H1 (cell line): Measurements from ENCODE around the gene PREX1. TPM values are rescaled to one million over a fixed set of nuclear protein-coding genes. Genes with fewer than 3 reads are reported as not detected.
A peak's percentile ranks its signal among the peaks of the same experiment; 100 is the strongest.

ENCODE experiments used
- CTCF ChIA-PET: fragments of 300-600 bp; sonication (Branson Sonifier 250); formaldehyde crosslinking; loops from one replicate; lab custom pipeline; 2021; ENCODE audit not compliant: partially characterized antibody; lab: Charles Lee
- POLR2A ChIA-PET: fragments of 300-600 bp; sonication (Branson Sonifier 250); formaldehyde crosslinking; loops from one replicate; lab custom pipeline; 2021; ENCODE audit warnings: inconsistent platforms; ENCODE audit not compliant: partially characterized antibody; lab: Charles Lee
- DNase-seq, 2 experiments: peaks; one replicate each; pipeline versions ENCODE4 v3.0.0 to v3.0.0-alpha.2; 2010 to 2022; ENCODE audit warnings: low spot score in 2 of 2, low read depth in 1 of 2, mixed read lengths in 1 of 2
- FAIRE-seq: peaks from 2 replicates; lab custom pipeline; 2011; peaks lifted over from hg19 to GRCh38; lab: Jason Lieb, UNC
- H2AFZ ChIP-seq: 2 replicates; pipeline ENCODE4 v1.8.1; 2012; ENCODE audit warnings: low read length, inconsistent platforms
- H2AK5ac ChIP-seq: 2 replicates; pipeline ENCODE4 v1.6.1; 2013; ENCODE audit warnings: low read depth, low read length
- H2BK120ac ChIP-seq: replicated peaks from 2 replicates; pipeline ENCODE3; 2013; ENCODE audit warnings: low read depth, low read length, inconsistent platforms
- H2BK12ac ChIP-seq: 2 replicates; pipeline ENCODE4 v1.6.1; 2013; ENCODE audit warnings: low read depth, low read length
- H2BK15ac ChIP-seq: 2 replicates; pipeline ENCODE4 v1.6.1; 2013; ENCODE audit warnings: low read length
- H2BK20ac ChIP-seq: 2 replicates; pipeline ENCODE4 v1.6.1; 2013; ENCODE audit warnings: low read length
- H2BK5ac ChIP-seq: 2 replicates; pipeline ENCODE4 v1.6.1; 2013; ENCODE audit warnings: low read depth, low read length
- H3K14ac ChIP-seq: 2 replicates; pipeline ENCODE4 v1.6.1; 2013; ENCODE audit warnings: inconsistent platforms; ENCODE audit not compliant: insufficient read length
- H3K18ac ChIP-seq: 2 replicates; pipeline ENCODE4 v1.6.1; 2013; ENCODE audit warnings: low read length; ENCODE audit errors: extremely low read depth
- H3K23ac ChIP-seq: 2 replicates; pipeline ENCODE4 v1.6.1; 2013; ENCODE audit warnings: inconsistent platforms; ENCODE audit not compliant: insufficient read length
- H3K23me2 ChIP-seq: 2 replicates; pipeline ENCODE4 v1.6.1; 2013; ENCODE audit warnings: low read depth, low read length
- H3K27ac ChIP-seq: 2 replicates; pipeline ENCODE4 v1.6.1; 2011; ENCODE audit warnings: low read depth, low read length, inconsistent platforms
- H3K27me3 ChIP-seq, 4 experiments: replicated peaks in 1 of 4; 1 replicate in 1 of 4; 2 replicates in 3 of 4; pipeline versions ENCODE4 v1.6.1 to v1.8.1; 2011 to 2013; ENCODE audit warnings: low read length in 3 of 4, mild to moderate bottlenecking in 3 of 4, inconsistent platforms in 2 of 4, mixed read lengths in 2 of 4, moderate library complexity in 1 of 4; ENCODE audit not compliant: control insufficient read depth in 3 of 4, insufficient read depth in 3 of 4; ENCODE audit errors: extremely low read depth in 1 of 4
- H3K36me3 ChIP-seq, 4 experiments: 2 replicates each; pipeline versions ENCODE4 v1.6.1 to v1.8.1; 2011 to 2013; ENCODE audit warnings: mild to moderate bottlenecking in 4 of 4, low read length in 3 of 4, moderate library complexity in 2 of 4, control low read depth in 1 of 4, inconsistent platforms in 1 of 4; ENCODE audit not compliant: insufficient read depth in 4 of 4, control insufficient read depth in 2 of 4
- H3K4ac ChIP-seq: replicated peaks from 2 replicates; pipeline ENCODE3; 2013; ENCODE audit warnings: low read length, low read depth, mixed read lengths, inconsistent platforms; ENCODE audit not compliant: insufficient read length
- H3K4me1 ChIP-seq, 4 experiments: replicated peaks in 1 of 4; 1 replicate in 1 of 4; 2 replicates in 3 of 4; pipeline versions ENCODE4 v1.6.1 to v1.8.1; 2011 to 2013; ENCODE audit warnings: low read length in 3 of 4, inconsistent platforms in 2 of 4, mixed read lengths in 1 of 4; ENCODE audit not compliant: insufficient read depth in 4 of 4, control insufficient read depth in 3 of 4
- H3K4me2 ChIP-seq, 2 experiments: 2 replicates each; pipeline versions ENCODE4 v1.6.1 to v1.8.1; 2011 to 2013; ENCODE audit warnings: low read depth in 2 of 2, low read length in 2 of 2, control low read depth in 1 of 2, inconsistent platforms in 1 of 2, mild to moderate bottlenecking in 1 of 2; ENCODE audit not compliant: insufficient read depth in 1 of 2
- H3K4me3 ChIP-seq, 4 experiments: fragments of 200-600, 300-600 bp in 1 of 4; sonication (generic), shearing (Covaris generic), sonication (Bioruptor Twin) in 1 of 4; 2 replicates each; pipeline versions ENCODE4 v1.5.1 to v1.8.1; 2011 to 2016; ENCODE audit warnings: low read length in 4 of 4, low read depth in 3 of 4, control low read depth in 2 of 4, inconsistent platforms in 2 of 4, mild to moderate bottlenecking in 2 of 4, mixed read lengths in 1 of 4, moderate library complexity in 1 of 4; ENCODE audit not compliant: insufficient read depth in 2 of 4; ENCODE audit errors: extremely low read depth in 1 of 4
- H3K56ac ChIP-seq: replicated peaks from 2 replicates; pipeline ENCODE3; 2013; ENCODE audit warnings: low read depth, mild to moderate bottlenecking, mixed read lengths, low read length, inconsistent platforms; ENCODE audit not compliant: insufficient read length
- H3K79me1 ChIP-seq: 2 replicates; pipeline ENCODE4 v1.6.1; 2013; ENCODE audit warnings: low read depth, low read length, control low read depth
- H3K79me2 ChIP-seq, 2 experiments: 2 replicates each; pipeline versions ENCODE4 v1.6.1 to v1.8.1; 2012 to 2013; ENCODE audit warnings: low read length in 2 of 2, mild to moderate bottlenecking in 2 of 2, inconsistent platforms in 1 of 2; ENCODE audit not compliant: insufficient read depth in 2 of 2, control insufficient read depth in 1 of 2
- H3K9ac ChIP-seq, 4 experiments: replicated peaks in 1 of 4; 1 replicate in 1 of 4; 2 replicates in 3 of 4; pipeline versions ENCODE4 v1.6.1 to v1.8.1; 2011 to 2013; ENCODE audit warnings: low read depth in 3 of 4, low read length in 3 of 4, control low read depth in 2 of 4, mild to moderate bottlenecking in 2 of 4, moderate library complexity in 2 of 4, inconsistent platforms in 1 of 4; ENCODE audit errors: extremely low read depth in 1 of 4
- H3K9me3 ChIP-seq, 2 experiments: 2 replicates each; pipeline versions ENCODE4 v1.6.1 to v1.8.1; 2012 to 2013; ENCODE audit warnings: mild to moderate bottlenecking in 2 of 2, moderate library complexity in 2 of 2, control low read depth in 1 of 2, inconsistent platforms in 1 of 2, low read depth in 1 of 2, low read length in 1 of 2, mixed read lengths in 1 of 2; ENCODE audit not compliant: insufficient read depth in 2 of 2
- H4K20me1 ChIP-seq, 2 experiments: replicated peaks in 1 of 2; 2 replicates each; pipeline versions ENCODE3 to v1.8.1; 2011 to 2013; ENCODE audit warnings: inconsistent platforms in 2 of 2, low read length in 2 of 2, mild to moderate bottlenecking in 1 of 2; ENCODE audit not compliant: insufficient read depth in 2 of 2, control insufficient read depth in 1 of 2
- H4K5ac ChIP-seq: 2 replicates; pipeline ENCODE4 v1.6.1; 2013; ENCODE audit warnings: low read length, low read depth, mixed read lengths, inconsistent platforms; ENCODE audit not compliant: insufficient read length
- H4K8ac ChIP-seq: 2 replicates; pipeline ENCODE4 v1.8.0; 2013; ENCODE audit warnings: mild to moderate bottlenecking, moderate library complexity, low read length, inconsistent platforms; ENCODE audit not compliant: insufficient read depth; ENCODE audit errors: extremely low read depth
- H4K91ac ChIP-seq: replicated peaks from 2 replicates; pipeline ENCODE3; 2013; ENCODE audit warnings: low read length, mixed read lengths, inconsistent platforms; ENCODE audit not compliant: insufficient read length
- BACH1 ChIP-seq: IDR thresholded peaks from 2 replicates; pipeline ENCODE4 v1.6.1; 2012; ENCODE audit warnings: low read length, improper control_type of control experiment
- CBX8 ChIP-seq: fragments of 300-800, 300-1000 bp; sonication (generic); IDR thresholded peaks from 2 replicates; pipeline ENCODE4 v1.7.1; 2016; ENCODE audit warnings: low read depth, low read length, borderline replicate concordance
- KDM1A ChIP-seq: fragments of 200-600, 300-600 bp; sonication (generic); IDR thresholded peaks from 2 replicates; pipeline ENCODE4 v1.7.1; 2016; ENCODE audit warnings: mild to moderate bottlenecking, low read length, borderline replicate concordance
- MAFK ChIP-seq: IDR thresholded peaks from 2 replicates; pipeline ENCODE4 v1.6.1; 2012; ENCODE audit warnings: low read depth, mild to moderate bottlenecking, improper control_type of control experiment, low read length
- POLR2AphosphoS5 ChIP-seq: IDR thresholded peaks from 2 replicates; pipeline ENCODE4 v1.6.1; 2011; ENCODE audit warnings: low read depth, low read length
- TBP ChIP-seq: IDR thresholded peaks from 2 replicates; pipeline ENCODE4 v1.6.1; 2011; ENCODE audit warnings: low read depth, low read length, improper control_type of control experiment
- WGBS, 2 experiments: shearing (Covaris generic) in 1 of 2; methylation state at CpG; one replicate each; pipeline versions ENCODE4 v1.1.6 to v1.1.7; 2013 to 2015; ENCODE audit warnings: low lambda C conversion rate in 2 of 2, mixed read lengths in 2 of 2, inconsistent platforms in 1 of 2, low coverage in 1 of 2, missing lambda C conversion rate in 1 of 2; ENCODE audit not compliant: insufficient replicate concordance in 2 of 2, insufficient coverage in 1 of 2, insufficient read length in 1 of 2; ENCODE audit errors: extremely low coverage in 1 of 2, missing lambda C conversion rate in 1 of 2; 5-methylcytosine and 5-hydroxymethylcytosine counted together
- polyA plus RNA-seq, 7 experiments: library from polyadenylated mRNA; depleted of rRNA in 3 of 7; stranded (reverse) in 5 of 7; unstranded in 2 of 7; fragments of >200 nt in 5 of 7; fragments of 200-250 nt in 2 of 7; gene quantifications; 1 replicate in 5 of 7; 2 replicates in 1 of 7; 4 replicates in 1 of 7; pipeline versions ENCODE4 v1.2.1 to v1.2.3, GENCODE V29; 2011 to 2013; ENCODE audit warnings: missing spikeins in 2 of 7, mixed read lengths in 2 of 7
- total RNA-seq: library from RNA; stranded (reverse); fragmentation: NEBNext Ultra II Directional; extraction: Animal tissue kit (Norgen Biotek cat#: 25700); gene quantifications from 2 replicates; pipeline ENCODE4 v1.2.1, GENCODE V29; 2021
- TF ChIP-seq, protein P1 (sequence below): IDR thresholded peaks from 2 replicates; pipeline ENCODE4 v1.6.1; 2012; ENCODE audit warnings: inconsistent platforms

Gene PREX1
- total and polyA plus RNA-seq, 2 of the 8 experiments (the other 6 are each of a cell fraction or from before 2014, with no cell fraction given) = 10.7 to 12.8 TPM

DNA sequence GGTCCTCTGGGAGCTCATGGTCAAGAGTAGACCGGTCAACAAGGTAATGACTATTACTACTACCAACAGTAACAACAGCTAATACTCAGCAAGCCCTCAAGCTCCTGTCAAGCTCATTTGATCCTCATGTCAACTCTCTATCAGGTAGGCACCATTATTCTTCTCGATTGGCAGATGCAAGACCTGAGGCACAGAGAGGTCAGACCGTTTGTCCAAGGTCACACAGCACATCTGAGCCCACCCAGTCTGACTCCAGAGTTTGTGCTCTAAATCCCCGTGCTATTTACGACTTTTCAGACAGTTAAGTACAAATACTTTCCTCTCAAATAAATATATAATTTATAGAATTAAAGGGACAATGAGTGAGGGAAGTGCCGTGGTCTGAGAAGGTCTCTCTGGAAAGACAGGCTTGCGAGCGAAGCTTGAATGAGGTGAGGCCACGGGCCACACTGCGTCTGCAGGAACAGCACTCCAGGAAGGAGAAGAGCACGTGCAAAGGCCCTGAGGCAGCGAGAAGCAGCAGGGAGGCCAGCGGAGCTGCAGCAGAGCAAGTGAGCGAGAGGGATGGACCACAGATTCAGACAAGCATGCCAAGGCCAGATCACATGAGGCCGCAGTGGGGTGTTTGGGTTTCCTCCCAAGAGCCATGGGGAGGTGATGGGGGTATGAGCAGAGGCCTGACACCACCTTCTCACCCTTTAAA lies 117.3 kb downstream of the PREX1 start:
- H3K79me2 ChIP-seq = no peaks in the 10 kb centered on the region
- ChIA-PET POLR2A (interaction anchor here (1.1 to 1.6 kb wide), 2 partner anchors 12 to 117 kb away, joined by 3 to 4 read pairs; partner anchors contain the start of gene PREX1), CTCF (interaction anchor here (0.9 to 5.6 kb wide), 5 partner anchors 13 to 194 kb away, joined by 3 to 28 read pairs (median 3); no protein-coding TSS in a partner anchor)
- no peak overlapping the region for H2BK20ac ChIP-seq
- no peak overlapping the region for H3K9ac ChIP-seq
- H4K20me1 ChIP-seq = no peaks in the 10 kb centered on the region
- H3K23ac ChIP-seq = no peak overlapping the region
- H3K56ac ChIP-seq = no peak overlapping the region
- H3K4me2 ChIP-seq = no peak overlapping the region
- no peak for TF ChIP-seq TBP
- no peak for TF ChIP-seq BACH1
- TF ChIP-seq POLR2AphosphoS5 = no peak
- TF ChIP-seq MAFK = no peak
- TF ChIP-seq, protein P1, sequence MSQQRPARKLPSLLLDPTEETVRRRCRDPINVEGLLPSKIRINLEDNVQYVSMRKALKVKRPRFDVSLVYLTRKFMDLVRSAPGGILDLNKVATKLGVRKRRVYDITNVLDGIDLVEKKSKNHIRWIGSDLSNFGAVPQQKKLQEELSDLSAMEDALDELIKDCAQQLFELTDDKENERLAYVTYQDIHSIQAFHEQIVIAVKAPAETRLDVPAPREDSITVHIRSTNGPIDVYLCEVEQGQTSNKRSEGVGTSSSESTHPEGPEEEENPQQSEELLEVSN = no peak
- TF ChIP-seq CBX8 = no peak
- 0 out of 2 replicates have a peak, but pooled peaks have one; percentile 21 for TF ChIP-seq KDM1A
- H3K4ac ChIP-seq = no peak overlapping the region
- H3K27ac ChIP-seq = no peak overlapping the region
- no peaks in the 10 kb centered on the region for H3K4me1 ChIP-seq
- H3K18ac ChIP-seq = no peak overlapping the region
- no peak overlapping the region for H2BK120ac ChIP-seq
- H4K5ac ChIP-seq = no peak overlapping the region
- H3K14ac ChIP-seq = no peak overlapping the region
- H4K8ac ChIP-seq = no peak overlapping the region
- no peak for FAIRE-seq
- no peaks in the 10 kb centered on the region for H3K23me2 ChIP-seq
- no peaks in the 10 kb centered on the region for H3K36me3 ChIP-seq
- H2BK15ac ChIP-seq = no peak overlapping the region
- H4K91ac ChIP-seq = no peak overlapping the region
- H3K27me3 ChIP-seq = no peaks in the 10 kb centered on the region
- H3K79me1 ChIP-seq = no peaks in the 10 kb centered on the region
- H3K4me3 ChIP-seq = no peak overlapping the region
- H2BK5ac ChIP-seq = no peak overlapping the region; the same call in 1 of the 2 replicates
- no peak overlapping the region for H2BK12ac ChIP-seq
- no peak for DNase-seq
- no peak overlapping the region for H2AK5ac ChIP-seq
- WGBS, 2 experiments = 91% methylated on average over 15 of the region's 15 CpGs; no CpG with 5 or more reads in 1 of the 2 experiments
- H3K9me3 ChIP-seq = no peaks in the 10 kb centered on the region
- no peak overlapping the region for H2AFZ ChIP-seq
